Activated CD8-positive, alpha-beta T cell treated with anti-CD3 and anti-CD28 coated beads for 36 hours (primary cell): Measurements from ENCODE around the gene CLDN6. TPM values are rescaled to one million over a fixed set of nuclear protein-coding genes. Genes with fewer than 3 reads are reported as not detected.

ENCODE experiments used
- ATAC-seq: fragments of 200-7000 bp; cut with Tn5 transposase; one replicate; pipeline ENCODE4 v1.10.0; 2021; ENCODE audit warnings: mild to moderate bottlenecking, moderate library complexity
- CTCF ChIA-PET: fragments of 350-600 bp; sonication (Branson Sonifier 250); formaldehyde crosslinking; loops from one replicate; lab custom pipeline; 2021; ENCODE audit warnings: antibody characterized with exemption; lab: Charles Lee
- POLR2A ChIA-PET: fragments of 350-600 bp; sonication (Branson Sonifier 250); formaldehyde crosslinking; loops from one replicate; lab custom pipeline; 2021; ENCODE audit warnings: antibody characterized with exemption; lab: Charles Lee
- DNase-seq: peaks from one replicate; pipeline ENCODE4 v3.0.0-alpha.2; 2020
- H3K27ac Mint-ChIP-seq: one replicate; pipeline ENCODE4 v1.8.0; 2021; ENCODE audit warnings: mild to moderate bottlenecking, mixed read lengths
- H3K27me3 Mint-ChIP-seq: one replicate; pipeline ENCODE4 v1.8.0; 2021; ENCODE audit warnings: mixed read lengths
- H3K36me3 Mint-ChIP-seq: one replicate; pipeline ENCODE4 v1.8.0; 2021; ENCODE audit warnings: low read depth, mixed read lengths
- H3K4me1 Mint-ChIP-seq: one replicate; pipeline ENCODE4 v1.8.0; 2021; ENCODE audit warnings: low read depth, mixed read lengths
- H3K4me3 Mint-ChIP-seq: one replicate; pipeline ENCODE4 v1.8.0; 2021; ENCODE audit warnings: mild to moderate bottlenecking, moderate library complexity, mixed read lengths
- H3K9me3 Mint-ChIP-seq: one replicate; pipeline ENCODE4 v1.8.0; 2021; ENCODE audit warnings: mixed read lengths
- intact Hi-C: fragments of 100-400 bp; cut with micrococcal nuclease; formaldehyde crosslinking; loops from one replicate; pipeline ENCODE4 v1.10.0; 2022
- total RNA-seq, 2 experiments: library from RNA; stranded (reverse); gene quantifications; one replicate each; pipeline ENCODE4 v1.2.3, GENCODE V29; 2021
- TF ChIP-seq, protein P1 (sequence below): fragments of 200-600 bp; IDR thresholded peaks from one replicate; pipeline ENCODE4 v1.8.0; 2022; ENCODE audit warnings: antibody characterized with exemption, mild to moderate bottlenecking

CLDN6 gene
- total RNA-seq, 2 experiments from 2014 or later = not detected

DNA sequence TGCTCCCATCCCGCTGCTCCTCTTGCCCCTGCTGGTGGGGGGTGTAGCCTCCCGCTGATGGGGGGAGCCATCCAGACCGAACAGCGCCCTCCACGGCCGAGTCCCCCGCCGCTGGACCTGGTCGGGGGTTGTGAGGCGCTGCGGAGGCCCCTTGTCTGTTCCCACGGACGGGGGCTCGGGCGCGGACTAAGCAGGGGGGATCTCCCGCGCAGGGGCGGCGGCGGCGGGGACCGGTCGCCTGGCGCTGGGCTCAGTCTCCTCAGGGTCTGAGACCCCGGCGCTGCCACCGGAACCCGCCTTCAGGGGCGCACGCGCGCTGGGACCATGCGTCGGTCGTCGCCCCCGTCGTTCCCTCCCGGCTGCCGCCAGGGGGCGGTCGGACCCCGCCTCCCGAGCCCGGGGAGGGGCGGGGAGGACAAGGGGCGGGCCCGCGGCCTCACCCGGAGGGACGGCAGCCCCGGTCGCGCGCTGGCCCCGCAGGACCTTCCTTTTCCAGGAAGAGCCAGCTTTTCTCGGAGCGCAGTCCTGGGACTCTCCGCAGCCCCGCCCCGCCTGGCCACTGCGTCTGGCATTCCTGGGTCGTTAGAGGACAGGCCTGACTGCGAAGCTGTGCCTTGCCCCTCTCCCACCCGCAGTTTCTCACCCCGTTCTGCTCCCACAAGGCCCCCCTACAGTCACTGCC lies 41.2 kb upstream of the CLDN6 start:
- H3K4me3 Mint-ChIP-seq = peak overlapping the region; percentile 82
- TF ChIP-seq, protein P1, sequence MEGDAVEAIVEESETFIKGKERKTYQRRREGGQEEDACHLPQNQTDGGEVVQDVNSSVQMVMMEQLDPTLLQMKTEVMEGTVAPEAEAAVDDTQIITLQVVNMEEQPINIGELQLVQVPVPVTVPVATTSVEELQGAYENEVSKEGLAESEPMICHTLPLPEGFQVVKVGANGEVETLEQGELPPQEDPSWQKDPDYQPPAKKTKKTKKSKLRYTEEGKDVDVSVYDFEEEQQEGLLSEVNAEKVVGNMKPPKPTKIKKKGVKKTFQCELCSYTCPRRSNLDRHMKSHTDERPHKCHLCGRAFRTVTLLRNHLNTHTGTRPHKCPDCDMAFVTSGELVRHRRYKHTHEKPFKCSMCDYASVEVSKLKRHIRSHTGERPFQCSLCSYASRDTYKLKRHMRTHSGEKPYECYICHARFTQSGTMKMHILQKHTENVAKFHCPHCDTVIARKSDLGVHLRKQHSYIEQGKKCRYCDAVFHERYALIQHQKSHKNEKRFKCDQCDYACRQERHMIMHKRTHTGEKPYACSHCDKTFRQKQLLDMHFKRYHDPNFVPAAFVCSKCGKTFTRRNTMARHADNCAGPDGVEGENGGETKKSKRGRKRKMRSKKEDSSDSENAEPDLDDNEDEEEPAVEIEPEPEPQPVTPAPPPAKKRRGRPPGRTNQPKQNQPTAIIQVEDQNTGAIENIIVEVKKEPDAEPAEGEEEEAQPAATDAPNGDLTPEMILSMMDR = peak; percentile 98
- DNase-seq (peak; percentile 87), ATAC-seq (peak; percentile 86)
- POLR2A ChIA-PET = interaction anchor here (0.7 to 3.5 kb wide), 18 partner anchors 8 to 112 kb away, joined by 3 to 27 read pairs (median 6); partner anchors contain the start of genes ZNF213 and ZSCAN10
- intact Hi-C loops = no loop called here
- H3K27ac Mint-ChIP-seq = peak overlapping the region; percentile 93
- peaks cover 57% of the 10 kb centered on the region for H3K4me1 Mint-ChIP-seq
- H3K36me3 Mint-ChIP-seq = peaks cover 19% of the 10 kb centered on the region
- no peaks in the 10 kb centered on the region for H3K9me3 Mint-ChIP-seq
- no peaks in the 10 kb centered on the region for H3K27me3 Mint-ChIP-seq
- CTCF ChIA-PET = interaction anchor here (0.6 to 14.0 kb wide), 40 partner anchors 9 to 225 kb away, joined by 3 to 288 read pairs (median 6); partner anchors contain the start of genes HCFC1R1, THOC6, ZNF213 and ZSCAN10

DNA sequence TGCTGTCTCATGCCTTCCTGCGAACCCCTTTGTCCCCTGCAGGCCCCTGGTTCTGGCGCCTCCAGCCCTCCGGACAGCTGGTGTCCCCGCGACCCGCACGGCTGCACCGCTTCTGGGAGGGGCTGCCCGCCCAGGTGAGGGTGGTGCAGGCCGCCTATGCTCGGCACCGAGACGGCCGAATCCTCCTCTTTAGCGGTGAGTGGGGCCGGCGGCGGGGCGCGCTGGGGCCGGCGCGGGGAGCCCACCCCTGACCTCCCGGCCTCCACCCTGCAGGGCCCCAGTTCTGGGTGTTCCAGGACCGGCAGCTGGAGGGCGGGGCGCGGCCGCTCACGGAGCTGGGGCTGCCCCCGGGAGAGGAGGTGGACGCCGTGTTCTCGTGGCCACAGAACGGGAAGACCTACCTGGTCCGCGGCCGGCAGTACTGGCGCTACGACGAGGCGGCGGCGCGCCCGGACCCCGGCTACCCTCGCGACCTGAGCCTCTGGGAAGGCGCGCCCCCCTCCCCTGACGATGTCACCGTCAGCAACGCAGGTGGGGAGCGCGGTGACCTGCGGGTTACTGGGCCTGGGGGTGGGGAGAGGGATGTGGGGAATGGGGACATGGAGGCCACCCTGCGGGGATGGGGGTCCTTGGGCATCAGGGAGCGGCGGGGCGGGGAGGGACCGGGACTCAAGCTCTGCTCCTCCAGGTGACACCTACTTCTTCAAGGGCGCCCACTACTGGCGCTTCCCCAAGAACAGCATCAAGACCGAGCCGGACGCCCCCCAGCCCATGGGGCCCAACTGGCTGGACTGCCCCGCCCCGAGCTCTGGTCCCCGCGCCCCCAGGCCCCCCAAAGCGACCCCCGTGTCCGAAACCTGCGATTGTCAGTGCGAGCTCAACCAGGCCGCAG lies 40.4 kb upstream of the CLDN6 start:
- POLR2A ChIA-PET = interaction anchor here (0.5 to 3.5 kb wide), 18 partner anchors 8 to 798 kb away, joined by 3 to 27 read pairs (median 6); partner anchors contain the start of genes HCFC1R1, THOC6 and ZNF213
- TF ChIP-seq, protein P1 = no peak
- Mint-ChIP-seq H3K36me3 (peaks cover 25% of the 10 kb centered on the region), H3K4me1 (peaks cover 58% of the 10 kb centered on the region), H3K9me3 (no peaks in the 10 kb centered on the region), H3K27ac (peak overlapping the region; percentile 77), H3K4me3 (peak overlapping the region; percentile 82), H3K27me3 (no peaks in the 10 kb centered on the region)
- intact Hi-C loops = no loop called here
- ATAC-seq = peak; percentile 52
- CTCF ChIA-PET = interaction anchor here (0.8 to 14.0 kb wide), 34 partner anchors 9 to 225 kb away, joined by 3 to 288 read pairs (median 8); partner anchors contain the start of genes HCFC1R1, THOC6, ZNF213 and ZSCAN10
- peak; percentile 83 for DNase-seq

DNA sequence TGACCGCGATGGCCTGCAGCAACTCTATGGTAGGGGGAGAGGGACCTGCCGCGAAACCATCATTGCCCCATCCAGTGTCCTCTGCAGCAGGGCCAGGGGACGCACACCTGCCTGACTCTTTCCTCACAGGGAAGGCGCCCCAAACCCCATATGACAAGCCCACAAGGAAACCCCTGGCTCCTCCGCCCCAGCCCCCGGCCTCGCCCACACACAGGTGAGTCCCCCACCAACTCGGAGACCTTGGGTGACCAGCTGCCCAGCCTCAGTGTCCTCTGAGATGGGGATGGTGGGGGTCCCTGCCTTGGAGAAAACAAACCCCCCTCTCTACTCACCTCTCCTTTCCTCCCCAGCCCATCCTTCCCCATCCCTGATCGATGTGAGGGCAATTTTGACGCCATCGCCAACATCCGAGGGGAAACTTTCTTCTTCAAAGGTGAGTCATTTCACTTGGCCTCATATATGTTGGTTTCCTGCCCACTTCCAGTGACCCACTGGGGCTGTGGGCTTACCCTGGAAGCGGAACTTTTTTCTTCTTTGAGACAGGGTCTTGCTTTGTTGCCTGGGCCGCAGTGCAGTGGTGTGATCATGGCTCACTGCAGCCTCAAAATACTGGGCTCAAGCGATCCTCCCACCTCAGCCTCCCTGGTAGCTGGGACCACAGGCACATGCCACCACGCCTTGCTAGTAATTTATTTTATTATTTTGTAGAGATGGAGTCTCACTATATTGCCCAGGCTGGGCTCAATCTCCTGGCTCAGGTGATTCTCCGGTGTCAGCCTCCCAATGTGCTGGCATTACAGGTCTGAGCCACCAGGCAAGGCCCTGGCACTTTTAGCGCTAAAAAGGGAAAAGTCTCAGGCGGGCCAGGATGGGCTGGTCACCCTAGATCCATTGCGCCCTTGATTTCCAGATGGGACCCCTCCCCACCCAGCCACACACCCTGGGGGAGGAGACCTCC lies 39.5 kb upstream of the CLDN6 start:
- H3K27ac Mint-ChIP-seq = peak overlapping the region; percentile 68
- H3K4me3 Mint-ChIP-seq = peak overlapping the region; percentile 61
- no peak for ATAC-seq
- ChIA-PET CTCF (interaction anchor here (1.1 to 14.0 kb wide), 16 partner anchors 8 to 142 kb away, joined by 3 to 288 read pairs (median 14); partner anchors contain the start of genes ZNF213 and ZSCAN10), POLR2A (interaction anchor here (1.1 to 3.5 kb wide), 4 partner anchors 9 to 34 kb away, joined by 3 to 27 read pairs (median 6); partner anchors contain the start of genes HCFC1R1 and THOC6)
- H3K4me1 Mint-ChIP-seq = peaks cover 53% of the 10 kb centered on the region
- TF ChIP-seq, protein P1 = no peak
- peak; percentile 35 for DNase-seq
- no peaks in the 10 kb centered on the region for H3K9me3 Mint-ChIP-seq
- intact Hi-C loops = no loop called here
- peaks cover 25% of the 10 kb centered on the region for H3K36me3 Mint-ChIP-seq
- H3K27me3 Mint-ChIP-seq = no peaks in the 10 kb centered on the region
